Mesothelial cell of epicardium (in vitro differentiated cells): ENCODE data around the gene GALT. TPM values are rescaled to one million over a fixed set of nuclear protein-coding genes. Genes with fewer than 3 reads are reported as not detected.

Experiments used
- DNase-seq, 2 experiments: peaks; one replicate each; pipeline ENCODE4 v3.0.0; 2021; ENCODE audit warnings: low spot score in 2 of 2; ENCODE audit not compliant: unreplicated experiment in 2 of 2
- H3K27ac Mint-ChIP-seq: 2 replicates; pipeline ENCODE4 v1.8.0; 2021; ENCODE audit warnings: mixed read lengths
- H3K27me3 Mint-ChIP-seq: 2 replicates; pipeline ENCODE4 v1.8.0; 2021; ENCODE audit warnings: low read depth, mixed read lengths
- H3K36me3 Mint-ChIP-seq: 2 replicates; pipeline ENCODE4 v1.8.0; 2021; ENCODE audit warnings: mixed read lengths
- H3K4me1 Mint-ChIP-seq: 2 replicates; pipeline ENCODE4 v1.8.0; 2021; ENCODE audit warnings: mixed read lengths
- H3K4me3 Mint-ChIP-seq: 2 replicates; pipeline ENCODE4 v1.8.0; 2021; ENCODE audit warnings: mild to moderate bottlenecking, moderate library complexity, mixed read lengths
- H3K9me3 Mint-ChIP-seq: 2 replicates; pipeline ENCODE4 v1.8.0; 2021; ENCODE audit warnings: mixed read lengths
- CTCF ChIP-seq: fragments of 200-600 bp; sonication (generic); IDR thresholded peaks from one replicate; pipeline ENCODE4 v1.5.0; 2021; ENCODE audit warnings: antibody characterized with exemption; ENCODE audit not compliant: unreplicated experiment
- total RNA-seq: library from RNA; stranded (reverse); gene quantifications from 3 replicates; pipeline ENCODE4 v1.2.1, GENCODE V29; 2021

The GALT gene
- total RNA-seq, 1 donor from 2014 or later, result 88.5 TPM

GRCh38 chr9:34685591-34685990, 39.1 kb downstream of the GALT start:
- Mint-ChIP-seq H3K36me3 (peaks cover 12% of the 10 kb centered on the region), H3K4me3 (no peak overlapping the region), H3K27ac (no peak overlapping the region), H3K9me3 (no peaks in the 10 kb centered on the region), H3K4me1 (no peaks in the 10 kb centered on the region), H3K27me3 (no peaks in the 10 kb centered on the region)
- DNase-seq, result no peak
- no peak for TF ChIP-seq CTCF

GRCh38 chr9:34686231-34686630, 39.8 kb downstream of the GALT start:
- H3K27ac Mint-ChIP-seq, result no peak overlapping the region
- H3K4me1 Mint-ChIP-seq, result no peaks in the 10 kb centered on the region
- DNase-seq, result no peak
- H3K27me3 Mint-ChIP-seq, result no peaks in the 10 kb centered on the region
- H3K9me3 Mint-ChIP-seq, result no peaks in the 10 kb centered on the region
- peaks cover 6% of the 10 kb centered on the region for H3K36me3 Mint-ChIP-seq
- no peak for TF ChIP-seq CTCF
- H3K4me3 Mint-ChIP-seq, result no peak overlapping the region

DNA sequence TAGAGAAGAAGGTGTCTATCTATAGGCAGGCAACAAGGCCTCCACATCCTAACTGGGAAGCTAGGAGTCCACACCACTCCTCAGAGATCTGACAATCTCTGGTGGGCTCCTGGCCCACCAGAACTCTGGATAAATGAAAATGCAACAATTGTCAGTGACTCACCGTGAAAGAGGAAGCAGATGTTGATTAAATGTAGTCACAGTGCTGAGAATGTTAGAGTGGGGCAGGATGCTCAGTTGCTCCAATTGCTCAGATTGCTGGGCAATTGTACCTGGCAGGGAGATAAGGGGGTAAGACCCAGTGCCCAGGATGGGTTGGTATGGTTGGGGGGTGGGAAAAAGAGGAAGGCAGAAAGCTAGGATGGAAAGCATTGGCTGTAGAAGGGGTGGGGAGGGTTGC, 40.3 kb downstream of the GALT start:
- no peak overlapping the region for H3K27ac Mint-ChIP-seq
- no peak for DNase-seq
- H3K27me3 Mint-ChIP-seq, result no peaks in the 10 kb centered on the region

GRCh38 chr9:34687276-34688030, 41.0 kb downstream of the GALT start:
- H3K36me3 Mint-ChIP-seq, result peaks cover 3% of the 10 kb centered on the region
- no peak overlapping the region for H3K27ac Mint-ChIP-seq
- H3K4me1 Mint-ChIP-seq, result no peaks in the 10 kb centered on the region
- no peak for TF ChIP-seq CTCF
- no peaks in the 10 kb centered on the region for H3K9me3 Mint-ChIP-seq
- no peak for DNase-seq
- no peaks in the 10 kb centered on the region for H3K27me3 Mint-ChIP-seq
- no peak overlapping the region for H3K4me3 Mint-ChIP-seq

More for the DNA sequence above, 40.3 kb downstream of the GALT start:
- no peaks in the 10 kb centered on the region for H3K9me3 Mint-ChIP-seq
- no peak overlapping the region for H3K4me3 Mint-ChIP-seq
- H3K36me3 Mint-ChIP-seq, result peaks cover 5% of the 10 kb centered on the region
- no peak for TF ChIP-seq CTCF
- H3K4me1 Mint-ChIP-seq, result no peaks in the 10 kb centered on the region

DNA sequence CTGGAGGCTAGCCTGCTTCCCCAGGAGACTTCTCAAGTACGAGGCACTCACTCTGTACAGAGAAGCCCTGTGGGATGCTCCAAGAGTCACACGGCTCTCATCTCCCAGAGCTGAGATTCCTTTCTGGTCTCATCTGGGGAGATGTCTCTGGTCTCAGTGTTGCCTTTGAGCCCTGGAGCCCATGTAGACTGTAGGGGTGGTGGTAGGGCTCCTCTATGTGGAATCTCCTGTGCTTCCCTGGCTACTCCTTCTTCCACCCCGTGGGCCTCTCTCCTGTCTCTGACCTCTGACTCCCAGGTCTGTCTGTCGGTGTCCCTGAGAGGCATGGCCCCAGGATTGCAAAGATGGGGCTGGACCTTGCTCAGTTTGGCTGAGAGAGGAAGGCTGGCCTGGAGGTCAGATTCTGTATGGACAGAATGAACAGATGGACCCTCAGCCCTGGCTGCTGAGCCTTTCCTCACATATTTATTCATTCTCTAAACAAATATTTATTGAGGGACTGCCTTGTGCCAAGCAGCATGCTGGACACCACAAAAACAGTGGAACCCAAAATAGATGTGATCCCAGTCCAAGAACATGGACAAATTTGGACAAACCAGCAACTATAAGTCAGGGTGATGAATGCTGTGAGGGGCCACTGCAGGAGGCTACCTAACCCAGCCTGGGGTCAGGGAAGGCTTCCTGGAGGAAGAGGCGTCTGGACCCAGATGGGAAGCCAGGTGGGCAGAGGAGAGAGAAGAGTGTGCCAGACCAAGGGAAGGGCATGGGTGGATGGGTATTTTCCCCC, 42.0 kb downstream of the GALT start:
- Mint-ChIP-seq H3K4me1 (no peaks in the 10 kb centered on the region), H3K36me3 (peaks cover 5% of the 10 kb centered on the region), H3K27ac (no peak overlapping the region), H3K9me3 (peaks cover 6% of the 10 kb centered on the region), H3K4me3 (no peak overlapping the region), H3K27me3 (no peaks in the 10 kb centered on the region)
- DNase-seq, result no peak
- no peak for TF ChIP-seq CTCF
